ENCODE data around the gene B3GALT6. TPM values are rescaled to one million over a fixed set of nuclear protein-coding genes. Genes with fewer than 3 reads are reported as not detected.
A peak's percentile ranks its signal among the peaks of the same experiment; 100 is the strongest.

The B3GALT6 gene
- total RNA-seq, 1 experiment from 2014 or later, result 27.1 TPM

GRCh38 chr1:1221887-1222574, 10.0 kb upstream of the B3GALT6 start:
- DNase-seq, result no peak
- Mint-ChIP-seq H3K4me3 (0 out of 5 replicates have a peak overlapping the region, but pooled peaks of 1 of the 2 experiments have one; percentile 35), H3K27ac (peak overlapping the region in 1 of 3 experiments; percentile 80; a peak in 1 of 7 replicates), H3K4me1 (peaks cover 0 to 4% of the 10 kb centered on the region in 2 experiments; a peak in 1 of 4 replicates), H3K9me3 (no peaks in the 10 kb centered on the region; a peak in 1 of 5 replicates), H3K36me3 (ENCODE audit: insufficient read depth in 1 of 3, low read depth in 3 of 3) (peaks cover 27 to 60% (median 47%) of the 10 kb centered on the region in 3 experiments), H3K27me3 (ENCODE audit: low read depth) (no peaks in the 10 kb centered on the region)
- Histone ChIP-seq H4K8ac (replicated peaks; ENCODE audit: insufficient read length, low read depth, low read length) (no peak overlapping the region), H2BK12ac (ENCODE audit: insufficient read length, low read depth, low read length) (no peak overlapping the region), H3K23me2 (ENCODE audit: insufficient read length, low read depth, low read length, poor library complexity, severe bottlenecking) (no peaks in the 10 kb centered on the region), H3K79me1 (ENCODE audit: insufficient read depth, low read depth, low read length, poor library complexity, severe bottlenecking) (no peaks in the 10 kb centered on the region), H3K4ac (ENCODE audit: low read depth, low read length) (no peak overlapping the region), H2BK20ac (ENCODE audit: low read depth, low read length, poor library complexity, severe bottlenecking) (no peak overlapping the region), H4K91ac (ENCODE audit: insufficient read length, low read depth, low read length) (no peak overlapping the region), H2AFZ (ENCODE audit: low read length) (no peak overlapping the region), H2BK120ac (ENCODE audit: low read depth, low read length, poor library complexity, severe bottlenecking) (no peak overlapping the region), H2BK5ac (ENCODE audit: insufficient read length, low read length) (no peak overlapping the region), H3K9me3 (ENCODE audit: control insufficient read depth, low read depth, low read length) (no peaks in the 10 kb centered on the region), H3K18ac (ENCODE audit: insufficient read length, low read depth, low read length) (no peak overlapping the region), H2AK5ac (ENCODE audit: insufficient read length, low read length) (no peak overlapping the region), H3K56ac (ENCODE audit: insufficient read length, low read depth, low read length) (no peak overlapping the region), H3K27me3 (ENCODE audit: insufficient read depth, low read length) (no peaks in the 10 kb centered on the region), H2BK15ac (ENCODE audit: low read depth, low read length) (no peak overlapping the region), H3K9ac (ENCODE audit: extremely low read depth, insufficient read length, low read length) (no peak overlapping the region), H3K23ac (ENCODE audit: insufficient read length, low read depth, low read length) (no peak overlapping the region), H3T11ph (ENCODE audit: low read length) (no peak overlapping the region), H3K4me2 (ENCODE audit: insufficient read depth, insufficient read length, low read length) (no peak overlapping the region), H3K27ac (ENCODE audit: insufficient read length, low read depth, low read length) (no peak overlapping the region), H3K4me1 (ENCODE audit: insufficient read depth, low read length) (no peaks in the 10 kb centered on the region), H4K20me1 (ENCODE audit: control insufficient read depth, insufficient read depth, insufficient read length) (no peaks in the 10 kb centered on the region), H4K5ac (ENCODE audit: insufficient read length, low read depth, low read length) (no peak overlapping the region), H3K79me2 (ENCODE audit: insufficient read depth, low read length) (no peaks in the 10 kb centered on the region), H3K14ac (ENCODE audit: insufficient read depth, low read length) (no peak overlapping the region)
- TF ChIP-seq, protein P1, sequence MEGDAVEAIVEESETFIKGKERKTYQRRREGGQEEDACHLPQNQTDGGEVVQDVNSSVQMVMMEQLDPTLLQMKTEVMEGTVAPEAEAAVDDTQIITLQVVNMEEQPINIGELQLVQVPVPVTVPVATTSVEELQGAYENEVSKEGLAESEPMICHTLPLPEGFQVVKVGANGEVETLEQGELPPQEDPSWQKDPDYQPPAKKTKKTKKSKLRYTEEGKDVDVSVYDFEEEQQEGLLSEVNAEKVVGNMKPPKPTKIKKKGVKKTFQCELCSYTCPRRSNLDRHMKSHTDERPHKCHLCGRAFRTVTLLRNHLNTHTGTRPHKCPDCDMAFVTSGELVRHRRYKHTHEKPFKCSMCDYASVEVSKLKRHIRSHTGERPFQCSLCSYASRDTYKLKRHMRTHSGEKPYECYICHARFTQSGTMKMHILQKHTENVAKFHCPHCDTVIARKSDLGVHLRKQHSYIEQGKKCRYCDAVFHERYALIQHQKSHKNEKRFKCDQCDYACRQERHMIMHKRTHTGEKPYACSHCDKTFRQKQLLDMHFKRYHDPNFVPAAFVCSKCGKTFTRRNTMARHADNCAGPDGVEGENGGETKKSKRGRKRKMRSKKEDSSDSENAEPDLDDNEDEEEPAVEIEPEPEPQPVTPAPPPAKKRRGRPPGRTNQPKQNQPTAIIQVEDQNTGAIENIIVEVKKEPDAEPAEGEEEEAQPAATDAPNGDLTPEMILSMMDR (conservative IDR thresholded peaks at IDR 0.05), result no peak
- no CpG with 5 or more reads among the region's 30 CpGs for WGBS (ENCODE audit: extremely low coverage, insufficient read length, low lambda C conversion rate)

Measured in H9 (cell line).